Measurements from ENCODE around the gene PIK3R3. TPM values are rescaled to one million over a fixed set of nuclear protein-coding genes. Genes with fewer than 3 reads are reported as not detected.

PIK3R3 gene
- total and polyA plus RNA-seq, 2 donors (not counting 3 experiments of a cell fraction or from before 2014, with no cell fraction given): 7.5 to 14.3 TPM

- Histone ChIP-seq H3K9me3 (replicated peaks; ENCODE audit: control insufficient read depth, insufficient read depth, low read length) (no peaks in the 10 kb centered on the region), H3K9me1 (replicated peaks; ENCODE audit: control insufficient read depth, extremely low read depth, insufficient read depth, low read length) (no peaks in the 10 kb centered on the region), H3K27me3 (ENCODE audit: control insufficient read depth in 2 of 2, insufficient read depth in 2 of 2, low read length in 2 of 2) (no peaks in the 10 kb centered on the region), H3K4me2 (ENCODE audit: insufficient read depth, low read length) (peak overlapping the region; percentile 25), H3K4me3 (replicated peaks in 1 of 3; ENCODE audit: insufficient read depth in 1 of 3, low read depth in 1 of 3, low read length in 3 of 3) (no peak overlapping the region), H3K9ac (replicated peaks; ENCODE audit: extremely low read depth, insufficient read depth, low read length) (no peak overlapping the region), H4K20me1 (replicated peaks; ENCODE audit: control insufficient read depth, extremely low read depth, insufficient read depth, low read length) (no peaks in the 10 kb centered on the region), H3K36me3 (ENCODE audit: control insufficient read depth in 2 of 2, extremely low read depth in 1 of 2, insufficient read depth in 2 of 2, low read length in 2 of 2) (peaks cover 0 to 4% of the 10 kb centered on the region in 2 experiments), H2AFZ (ENCODE audit: low read depth, low read length) (peak overlapping the region; percentile 72), H3K4me1 (ENCODE audit: control insufficient read depth, extremely low read depth, insufficient read depth, low read length) (peaks cover 4% of the 10 kb centered on the region), H3K27ac (ENCODE audit: insufficient read depth, low read depth, low read length) (no peak overlapping the region), H3K79me2 (ENCODE audit: control insufficient read depth, insufficient read depth, low read length) (no peaks in the 10 kb centered on the region)
- ChIA-PET CTCF (interaction anchor here (0.6 kb wide), 1 partner anchor 67 kb away, joined by 3 read pairs; the partner anchor contains the start of gene PIK3R3), POLR2A (interaction anchor here (0.9 kb wide), 1 partner anchor 67 kb away, joined by 3 read pairs; the partner anchor contains the start of gene PIK3R3)
- no peak for TF ChIP-seq GATA2 (IDR thresholded peaks at IDR 0.05; ENCODE audit: insufficient read depth, insufficient read length, low read depth, low read length)
- no peak for TF ChIP-seq CTCF (IDR thresholded peaks at IDR 0.05; ENCODE audit: extremely low read depth in 1 of 2, insufficient read depth in 1 of 2, low read depth in 1 of 2, low read length in 2 of 2)
- no peak for TF ChIP-seq FOS (IDR thresholded peaks at IDR 0.05; ENCODE audit: borderline replicate concordance, insufficient read depth, low read length)
- TF ChIP-seq MYC (IDR thresholded peaks at IDR 0.05; ENCODE audit: low read depth, low read length): no peak
- TF ChIP-seq POLR2A (IDR thresholded peaks at IDR 0.05; ENCODE audit: low read depth, low read length): no peak
- TF ChIP-seq EZH2 (IDR thresholded peaks at IDR 0.05; ENCODE audit: borderline replicate concordance, low read depth, low read length, severe bottlenecking): no peak
- TF ChIP-seq POLR2AphosphoS5 (IDR thresholded peaks at IDR 0.05; ENCODE audit: insufficient read depth, low read depth, low read length): no peak
- TF ChIP-seq JUN (IDR thresholded peaks at IDR 0.05; ENCODE audit: borderline replicate concordance, insufficient read depth, insufficient read length, low read depth): no peak
- TF ChIP-seq MAX (IDR thresholded peaks at IDR 0.05; ENCODE audit: insufficient read depth, insufficient read length): no peak
- FAIRE-seq: no peak
- no peak for DNase-seq (ENCODE audit: low read depth, low spot score)
- no TSS peak for BruUV-seq (replicated peaks)
- intact Hi-C loops (cut with micrococcal nuclease): no loop called here
- dilution Hi-C loops (cut with MboI; ENCODE audit: extremely low pct_ligation_motif_present, low sequenced_read_pairs): no loop called here
These were observed 67.0 kb downstream of the PIK3R3 start for GRCh38 chr1:46065405-46065804.
